OCI-LY3 (cell line): ENCODE results near the gene DPYSL3.

ENCODE experiments used
- CTCF ChIP-seq: fragments of 200-600, 300-600 bp; sonication (generic); IDR thresholded peaks from 2 replicates; pipeline ENCODE4 v1.5.1; 2014; ENCODE audit warnings: antibody characterized with exemption, low read length, low read depth
- EZH2phosphoT487 ChIP-seq: fragments of 200-600 bp; shearing (Covaris generic); IDR thresholded peaks from 2 replicates; pipeline ENCODE4 v1.6.1; 2018; ENCODE audit warnings: antibody characterized with exemption, mixed run types, low read depth

GRCh38 chr5:147466360-147466980 lies 43.4 kb downstream of the DPYSL3 start:
- TF ChIP-seq EZH2phosphoT487 (no peak), CTCF (no peak)
